HG03565 (cell line): Measurements from ENCODE around the gene WWC1.
"Not testable (repeated sequence)": the region's sequence is repeated elsewhere in the genome, so short reads cannot be mapped to it uniquely, and the experiment has no call there.

ENCODE experiments used
- ATAC-seq: cut with Tn5 transposase; IDR thresholded peaks from one replicate; pipeline ENCODE4 v1.9.1; 2021; ENCODE audit warnings: mild to moderate bottlenecking, moderate library complexity; ENCODE audit not compliant: unreplicated experiment

WWC1 gene

DNA sequence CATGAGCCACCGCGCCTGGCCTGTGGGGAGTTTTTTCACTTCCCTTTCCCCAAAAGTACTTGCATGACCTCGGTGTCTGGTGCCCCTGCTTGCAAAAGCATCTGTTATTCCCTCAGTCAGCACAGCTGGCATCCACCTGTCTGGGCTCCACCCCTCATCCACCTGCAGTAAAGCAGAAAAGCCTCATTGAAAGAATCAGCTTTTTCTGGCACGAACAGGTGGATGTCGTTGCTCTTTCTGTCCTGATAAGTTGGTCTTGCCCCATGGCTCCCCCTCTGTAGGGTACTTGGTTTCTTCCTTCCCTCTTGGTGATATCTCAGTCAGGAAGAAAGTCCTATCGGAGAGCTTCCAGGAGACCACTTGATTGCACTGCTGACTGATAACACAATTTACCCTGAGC, 37.4 kb downstream of the WWC1 start:
- peak; percentile 57 for ATAC-seq

DNA sequence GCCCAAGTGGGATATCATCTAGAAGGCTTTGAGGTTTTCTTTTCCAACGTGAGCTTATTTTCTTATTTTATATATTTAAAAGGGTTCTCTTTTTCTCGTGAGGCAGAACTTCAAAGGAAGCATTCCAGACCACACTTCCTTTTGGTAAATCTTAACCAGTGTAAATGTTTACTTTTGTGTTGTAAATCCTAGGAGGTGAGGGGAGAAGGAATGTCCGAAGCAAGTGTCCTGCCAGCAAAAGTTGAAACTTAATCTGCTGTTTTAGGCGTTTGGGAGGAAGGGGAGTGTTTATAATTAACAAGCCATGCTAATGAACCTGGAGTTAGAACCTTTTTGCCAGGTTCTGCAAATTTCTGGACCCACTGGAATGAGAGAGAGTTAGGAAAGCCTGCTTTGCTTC, 37.9 kb downstream of the WWC1 start:
- ATAC-seq, result no peak

DNA sequence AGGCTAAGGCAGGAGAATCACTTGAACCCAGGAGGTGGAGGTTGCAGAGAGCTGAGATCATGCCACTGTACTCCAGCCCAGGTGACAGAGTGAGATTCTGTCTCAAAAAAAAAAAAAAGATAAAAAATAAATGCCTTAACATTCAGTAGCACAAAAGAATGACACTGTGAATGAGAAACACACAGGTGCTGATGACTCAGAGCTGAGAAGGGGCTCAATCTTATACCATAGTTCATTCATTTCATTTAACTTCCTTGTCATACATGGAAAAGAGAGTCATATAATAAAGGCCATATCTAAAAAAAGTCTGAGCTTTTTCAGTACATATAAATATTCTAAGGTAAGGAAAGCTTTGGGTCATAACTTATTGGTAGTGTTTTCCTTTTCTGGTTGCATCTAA, 40.6 kb downstream of the WWC1 start:
- no peak for ATAC-seq

DNA sequence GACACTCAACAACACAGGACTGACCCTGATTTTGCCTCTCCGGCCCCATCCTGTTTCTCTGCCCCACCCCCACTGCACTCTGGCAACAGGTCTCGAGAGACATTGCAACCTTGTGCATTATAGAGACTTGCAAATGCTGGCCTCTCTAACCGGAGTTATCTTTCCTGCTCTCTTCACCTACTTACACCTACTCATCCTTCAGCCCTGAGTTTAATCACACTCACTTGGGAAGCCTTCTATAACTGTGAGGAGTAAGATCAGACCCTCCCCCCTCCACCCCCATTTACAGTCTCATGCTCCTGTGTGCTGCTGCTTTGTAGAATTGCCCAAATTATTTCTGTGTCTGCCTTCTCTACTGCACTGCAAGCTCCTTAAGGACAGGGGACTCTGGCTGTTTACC, 42.8 kb downstream of the WWC1 start:
- ATAC-seq, result no peak

DNA sequence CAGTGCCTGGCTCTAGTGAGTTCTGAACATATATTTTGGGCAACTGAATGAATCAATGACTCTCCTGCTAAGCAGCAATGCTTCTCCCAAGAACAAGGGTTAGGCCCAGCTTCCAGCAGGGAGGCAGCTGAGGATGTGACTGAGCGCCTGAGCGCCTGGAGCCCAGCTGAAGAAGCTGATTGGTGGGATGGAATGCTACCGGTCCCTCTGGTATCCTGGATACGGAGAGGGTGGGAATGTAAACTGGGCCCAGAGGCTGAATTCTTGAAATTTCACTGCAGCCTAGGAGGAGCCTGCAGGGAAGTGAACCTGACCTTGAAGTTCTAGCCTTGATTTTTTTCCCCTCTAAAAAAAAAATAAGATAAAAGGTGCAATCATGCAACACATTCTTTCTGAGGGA, 43.2 kb downstream of the WWC1 start:
- no peak for ATAC-seq

DNA sequence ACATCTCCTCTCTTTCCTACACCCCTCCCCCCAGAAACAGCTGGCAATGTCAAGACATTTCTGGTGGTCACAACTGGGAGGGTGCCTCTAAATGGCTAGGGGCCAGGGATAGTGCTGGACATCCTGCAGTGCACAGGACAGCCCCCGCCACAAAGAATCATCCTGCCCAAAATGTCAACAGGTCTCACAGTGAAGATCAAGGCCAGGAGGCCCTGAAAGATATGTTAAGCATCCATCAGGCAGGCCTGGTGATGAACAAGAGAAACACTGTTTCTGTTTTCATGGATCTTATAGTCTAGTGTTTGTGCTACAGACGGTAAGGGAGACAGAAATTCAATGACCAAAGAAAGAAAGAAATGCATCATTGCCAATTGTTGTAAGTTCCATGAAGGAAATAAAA, 45.9 kb downstream of the WWC1 start:
- ATAC-seq, result no peak

DNA sequence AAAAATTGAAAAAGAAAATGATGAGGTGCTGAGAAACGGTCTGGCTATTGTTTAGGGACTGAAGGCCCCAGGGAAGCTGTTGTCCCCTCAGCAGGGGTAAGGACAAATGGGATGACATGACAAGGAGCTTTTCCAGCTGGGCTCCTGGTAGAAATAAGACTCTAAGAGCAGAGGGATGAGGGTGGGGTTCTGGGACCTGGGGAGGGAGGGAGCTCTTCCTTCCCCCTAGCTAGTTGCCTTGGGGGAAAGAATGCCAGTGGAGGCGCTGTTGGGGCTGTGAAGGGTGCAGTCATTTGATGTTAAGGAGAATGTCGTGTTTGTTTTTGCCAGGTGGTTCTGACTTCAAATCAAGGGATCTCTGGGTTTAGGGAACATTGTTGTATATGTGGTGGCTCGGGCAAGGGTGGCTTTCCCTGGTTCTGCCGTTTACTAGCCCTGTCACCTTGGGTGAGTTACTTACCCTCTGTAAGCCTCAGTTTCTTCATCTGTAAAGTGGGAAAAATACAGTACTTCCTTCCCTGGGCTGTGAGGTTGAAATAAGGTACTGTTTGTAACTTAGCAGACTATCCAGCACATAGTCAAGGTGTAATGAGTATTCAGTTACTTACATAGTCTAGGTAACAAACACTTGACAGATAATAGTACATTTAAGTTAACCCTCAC, 47.8 kb downstream of the WWC1 start:
- ATAC-seq, result no peak

DNA sequence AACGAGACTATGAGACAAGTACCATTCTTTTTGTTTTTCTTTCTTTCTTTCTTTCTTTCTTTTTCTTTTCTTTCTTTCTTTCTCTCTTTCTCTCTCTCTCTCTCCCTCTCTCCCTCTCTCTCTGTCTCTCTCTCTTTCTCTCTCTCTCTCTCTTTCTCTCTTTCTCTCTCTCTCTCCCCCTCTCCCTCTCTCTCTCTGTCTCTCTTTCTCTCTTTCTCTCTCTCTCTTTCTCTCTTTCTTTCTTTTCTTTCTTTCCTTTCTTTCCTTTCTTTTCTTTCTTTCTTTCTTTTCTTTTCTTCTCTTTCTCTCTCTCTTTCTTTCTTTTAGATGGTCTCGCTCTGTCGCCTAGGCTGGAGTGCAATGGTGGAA, 48.3 kb downstream of the WWC1 start:
- not testable (repeated sequence) for ATAC-seq

DNA sequence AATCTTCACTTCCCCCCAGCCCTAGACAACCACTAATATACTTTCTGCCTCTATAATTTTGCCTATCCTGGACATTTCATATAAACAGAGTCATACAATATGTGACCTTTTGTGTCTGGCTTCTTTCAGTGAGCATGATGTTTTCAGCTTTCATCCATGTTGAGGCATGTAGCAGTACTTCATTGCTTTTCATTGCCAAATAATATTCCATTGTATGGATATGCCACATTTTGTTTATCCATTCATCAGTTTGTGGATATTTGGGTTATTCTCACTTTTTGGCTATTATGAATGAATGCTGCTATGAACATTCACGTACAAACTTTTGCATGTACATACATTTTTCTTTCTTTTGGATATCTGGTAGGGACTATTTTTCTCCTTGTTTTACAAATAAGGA, 49.0 kb downstream of the WWC1 start:
- no peak for ATAC-seq

DNA sequence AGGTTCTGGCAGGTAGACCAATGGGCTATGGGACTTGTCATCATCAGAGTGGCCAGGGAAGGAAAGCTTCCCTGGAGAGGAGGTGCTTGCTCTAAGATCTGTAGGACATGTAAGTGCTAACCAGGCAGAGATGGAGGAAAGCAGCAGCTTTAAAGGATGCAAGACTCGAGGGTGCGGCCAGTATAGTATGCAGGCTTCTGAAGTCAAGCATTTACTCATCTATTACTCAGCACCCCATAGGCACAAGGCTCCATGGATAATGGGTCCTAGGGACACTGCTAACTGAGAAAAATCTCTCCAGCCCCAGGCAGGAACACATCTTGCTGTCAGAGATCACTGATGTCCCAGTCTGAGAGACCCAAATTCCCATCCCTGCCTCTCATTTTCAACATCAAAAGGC, 49.7 kb downstream of the WWC1 start:
- no peak for ATAC-seq

DNA sequence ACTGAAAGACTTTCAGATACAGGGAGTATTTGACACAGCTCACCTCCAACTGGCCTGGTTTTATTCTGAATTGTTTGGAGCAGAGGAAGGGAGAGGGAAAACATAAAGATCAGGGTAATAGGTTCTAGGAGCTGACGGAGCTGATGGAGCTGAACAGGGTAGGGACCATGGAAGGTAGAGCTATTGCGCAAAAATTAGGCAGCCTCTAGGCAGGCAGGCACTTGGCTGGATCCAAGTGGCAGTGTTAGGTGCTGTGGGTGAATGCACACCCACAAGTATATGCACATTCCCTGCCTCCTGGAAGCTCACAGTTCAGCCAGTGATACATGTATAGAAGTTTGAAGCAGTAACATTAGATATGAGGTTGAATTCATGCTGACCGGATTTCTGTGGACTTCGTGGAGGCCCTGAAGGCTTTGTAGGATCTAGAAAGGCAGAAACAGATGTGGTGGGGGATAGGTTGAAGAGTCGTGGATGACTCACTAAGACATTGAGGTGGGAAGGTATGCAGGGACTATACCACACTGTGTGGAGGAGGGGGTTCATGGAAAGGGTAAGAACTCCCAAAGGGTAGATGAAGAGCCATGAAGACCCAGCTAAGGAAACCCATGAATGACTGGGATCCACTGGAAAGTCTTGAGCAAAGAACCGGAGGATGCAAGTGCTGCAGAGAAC, 50.8 kb downstream of the WWC1 start:
- no peak for ATAC-seq

DNA sequence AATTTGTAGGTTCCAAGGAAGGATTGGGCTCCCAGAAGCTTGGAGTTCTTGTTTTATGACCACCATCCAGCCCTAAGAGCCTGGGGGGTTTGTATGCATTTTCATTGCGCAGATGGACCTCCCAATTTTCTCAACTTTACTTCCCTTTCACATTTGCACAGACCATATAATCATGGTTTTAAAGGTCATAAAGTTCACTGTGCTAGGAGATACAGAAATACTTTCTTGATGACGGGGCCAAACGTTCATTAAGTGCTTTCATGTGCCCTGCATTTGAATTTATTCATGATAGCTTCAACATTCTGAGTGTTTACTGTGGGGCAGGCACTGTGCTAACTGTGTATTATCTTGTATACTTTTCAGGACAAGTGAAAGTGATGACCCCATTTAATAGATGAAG, 51.5 kb downstream of the WWC1 start:
- ATAC-seq, result no peak

DNA sequence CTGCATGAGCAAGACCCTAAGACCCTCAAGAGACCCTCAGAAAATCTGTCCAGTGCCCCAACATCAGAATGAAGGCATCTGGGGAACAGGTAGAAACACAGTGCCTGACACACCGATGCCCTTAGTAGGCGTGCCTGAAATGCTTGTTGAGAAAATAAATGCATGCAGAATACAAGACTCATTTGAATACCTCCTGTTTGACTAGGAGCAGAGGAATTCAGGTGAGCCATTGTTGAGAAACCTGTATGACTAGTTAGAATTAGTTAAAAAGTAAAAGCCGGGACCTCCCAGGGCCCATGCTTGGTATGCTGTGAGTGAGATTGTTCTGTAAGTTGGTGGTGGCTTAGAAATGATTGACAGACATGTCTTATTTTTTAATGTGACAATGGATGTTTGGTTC, 55.0 kb downstream of the WWC1 start:
- no peak for ATAC-seq

DNA sequence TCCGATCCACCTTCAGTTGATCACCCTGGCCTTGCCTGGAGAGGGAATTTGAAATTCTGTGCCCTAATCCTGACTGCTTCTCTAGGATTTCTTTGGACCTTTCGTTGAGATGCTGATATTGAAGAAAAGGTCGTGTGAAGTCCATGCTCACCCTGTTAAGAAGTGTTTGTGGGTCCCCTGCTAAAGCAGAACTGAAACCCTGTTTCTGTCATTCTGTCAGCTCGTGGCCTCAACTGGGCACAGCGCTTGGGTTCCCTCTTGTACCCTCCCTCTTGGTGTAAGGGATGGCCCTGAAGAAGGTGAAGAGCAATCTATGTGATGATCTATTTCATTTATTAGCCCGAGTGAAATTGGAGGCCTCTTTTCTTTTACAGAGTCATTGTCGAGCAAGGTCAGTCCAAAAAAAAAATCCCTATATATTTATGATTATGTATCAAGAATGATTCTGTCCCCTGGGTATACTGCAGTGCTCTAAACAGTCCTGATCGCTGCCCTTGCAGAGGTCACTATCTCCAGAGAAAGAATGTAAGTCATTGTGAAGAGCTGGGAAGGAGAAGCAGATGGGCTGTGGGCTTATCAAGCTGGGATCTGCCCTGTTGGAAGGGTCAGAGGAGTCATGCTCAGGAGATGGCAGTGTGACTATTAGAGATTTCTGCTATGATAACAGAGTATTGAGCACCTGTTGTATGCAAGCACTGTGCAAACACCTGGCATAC, 56.1 kb downstream of the WWC1 start:
- ATAC-seq, result peak; percentile 80

DNA sequence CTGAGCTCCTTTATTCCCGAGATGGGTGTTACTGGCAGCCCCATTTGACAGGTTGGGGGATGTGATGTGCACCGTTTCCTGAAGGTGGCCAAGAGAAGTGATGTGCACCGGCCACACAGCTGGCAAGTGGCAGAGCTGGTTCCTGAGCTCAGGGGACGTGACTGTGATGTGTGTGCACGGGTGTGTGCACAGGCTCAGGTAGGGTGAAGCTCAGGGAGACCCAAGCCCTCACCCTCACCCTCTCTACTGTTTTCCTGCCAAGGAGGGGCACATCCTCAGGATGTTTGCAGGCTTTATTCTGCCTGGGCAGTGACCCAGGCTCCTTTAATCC, 56.6 kb downstream of the WWC1 start:
- no peak for ATAC-seq

DNA sequence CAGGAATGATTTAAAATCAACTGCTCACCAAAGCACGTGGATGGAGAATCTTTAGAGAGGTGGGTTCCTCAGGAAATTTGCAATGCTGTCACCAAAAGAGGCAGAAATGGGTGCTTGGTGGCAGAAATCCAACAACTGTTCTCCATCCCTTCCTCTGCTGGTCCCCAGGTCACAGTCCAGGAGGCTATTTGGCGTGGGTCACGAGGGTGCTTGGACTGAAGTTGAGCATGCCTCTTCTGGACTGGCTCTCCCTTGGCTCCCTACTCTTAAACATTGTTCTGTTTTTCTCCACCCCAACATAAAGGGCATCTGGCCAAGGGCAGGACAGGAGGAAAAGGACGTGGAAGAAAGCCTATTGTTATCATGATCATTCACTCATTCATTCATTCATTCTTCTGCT, 58.9 kb downstream of the WWC1 start:
- ATAC-seq, result no peak

DNA sequence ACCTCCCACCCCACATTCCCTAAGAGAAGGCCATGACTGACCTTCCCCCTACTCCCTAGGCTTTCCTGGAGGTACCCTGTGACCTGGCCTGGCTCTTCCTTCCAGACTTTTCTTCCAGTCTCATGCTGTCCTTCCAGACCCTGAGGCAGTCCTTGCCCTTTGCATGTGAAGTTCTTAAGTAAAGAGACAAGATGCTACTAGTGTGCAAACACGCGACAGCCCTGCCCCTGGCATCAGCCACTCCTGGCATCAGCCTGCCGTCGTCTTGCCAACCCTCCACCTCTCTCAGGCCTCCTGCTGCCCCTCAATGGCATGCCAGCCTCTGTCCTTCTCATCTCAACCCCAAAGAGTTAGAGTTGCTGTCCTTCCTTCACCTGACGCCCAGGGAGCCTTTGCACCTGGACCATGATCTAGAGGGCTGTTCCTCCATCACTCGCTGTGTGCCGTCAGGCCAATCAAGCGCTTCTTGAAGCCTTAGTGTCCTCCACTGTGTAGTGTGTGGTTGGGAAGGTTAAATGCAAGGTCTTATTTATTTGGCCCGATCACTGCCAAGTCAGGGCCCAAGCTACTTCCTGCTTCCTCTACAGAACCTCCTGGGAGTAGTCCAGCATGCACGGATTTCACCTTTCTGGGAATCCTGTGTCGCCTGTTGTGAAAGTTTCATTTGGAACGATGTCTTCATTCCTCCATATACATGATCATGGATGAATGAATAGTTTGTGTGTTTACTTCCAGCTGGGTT, 61.9 kb downstream of the WWC1 start:
- ATAC-seq, result no peak

DNA sequence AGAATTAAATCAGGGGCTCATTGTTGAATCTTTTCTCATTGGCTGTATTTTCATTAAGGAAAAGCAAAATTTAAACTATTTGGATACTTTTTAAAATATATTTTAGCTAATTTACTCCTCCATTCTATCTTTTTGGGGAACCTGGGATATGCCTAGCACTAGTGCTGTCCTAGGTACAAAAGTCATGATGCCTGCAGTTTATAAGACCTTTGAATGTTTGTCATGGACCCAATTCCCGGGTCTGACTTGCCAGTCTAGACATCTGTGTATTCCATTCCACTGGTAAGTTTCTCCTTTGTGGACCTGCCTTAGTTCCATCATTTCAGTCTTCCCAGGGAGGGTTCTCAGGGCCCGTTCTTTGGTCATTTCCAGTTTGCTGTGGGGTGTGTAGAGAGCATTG, 63.0 kb downstream of the WWC1 start:
- ATAC-seq, result no peak

DNA sequence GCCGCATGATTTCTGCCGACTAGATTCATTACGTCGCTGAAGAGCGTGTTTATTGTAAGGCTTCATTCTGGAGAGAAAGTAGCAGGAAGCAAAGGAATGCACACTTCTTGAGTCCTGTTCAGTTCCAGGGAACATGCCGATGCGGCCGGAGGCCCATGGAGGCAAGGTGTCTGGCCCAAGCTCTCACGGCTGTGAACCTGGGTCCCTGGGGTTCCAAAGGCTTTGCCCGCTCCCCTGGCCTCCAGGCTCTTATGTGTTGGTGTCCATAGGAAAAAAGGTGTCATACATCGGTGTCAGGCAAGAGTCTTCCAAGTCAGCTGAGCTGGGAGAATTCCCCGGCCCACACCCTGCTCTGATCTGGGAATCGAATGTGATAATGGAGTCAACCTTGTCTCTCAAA, 64.7 kb downstream of the WWC1 start:
- no peak for ATAC-seq

DNA sequence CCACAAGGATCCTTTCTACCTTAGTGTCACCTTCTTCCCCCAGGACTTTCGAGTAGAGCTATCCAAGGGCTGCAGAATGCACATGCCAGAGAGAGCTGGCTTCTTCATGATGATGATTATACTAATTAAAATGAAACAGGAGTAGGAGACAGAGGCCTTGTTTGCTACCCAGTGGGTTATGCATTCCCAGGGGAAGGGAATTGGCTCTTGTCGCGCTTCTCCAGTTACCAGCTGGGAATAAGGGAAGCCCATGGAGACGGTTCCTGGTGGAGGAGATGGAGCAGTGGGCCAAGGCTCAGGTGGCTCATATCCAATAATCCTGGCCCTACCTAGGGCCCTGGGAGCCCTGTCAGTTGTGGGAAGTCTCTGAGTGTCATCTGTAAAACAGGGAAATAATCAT, 65.1 kb downstream of the WWC1 start:
- ATAC-seq, result no peak

DNA sequence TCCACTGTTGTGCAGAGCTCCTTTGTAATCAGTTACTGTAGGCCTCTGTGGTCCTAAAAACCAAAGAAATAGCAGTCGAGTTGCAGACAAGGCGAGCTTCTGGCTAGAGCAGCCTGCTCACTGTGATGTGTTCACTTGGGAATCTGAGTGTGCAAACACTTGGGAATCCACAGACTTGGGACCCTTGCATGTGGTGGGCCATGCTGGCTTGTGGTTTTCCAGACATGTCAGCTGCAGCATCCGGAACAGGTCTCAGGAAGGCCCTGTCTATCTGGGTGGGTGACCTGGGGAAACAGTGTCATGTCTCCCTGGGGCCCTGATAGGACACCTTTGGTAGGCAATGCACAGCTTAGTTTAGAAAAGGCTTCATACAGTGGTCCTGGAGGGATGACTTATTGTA, 66.4 kb downstream of the WWC1 start:
- ATAC-seq, result no peak
